Nucleus accumbens (tissue), 56 donors: ENCODE measurements around the gene PTPRM.
"Not testable (repeated sequence)": the region's sequence is repeated elsewhere in the genome, so short reads cannot be mapped to it uniquely, and the experiment has no call there.

ENCODE experiments used
- DNase-seq, 56 donors: peaks; one replicate each; lab custom pipeline; 2025; lab: John Stamatoyannopoulos, UW

The PTPRM gene

DNA sequence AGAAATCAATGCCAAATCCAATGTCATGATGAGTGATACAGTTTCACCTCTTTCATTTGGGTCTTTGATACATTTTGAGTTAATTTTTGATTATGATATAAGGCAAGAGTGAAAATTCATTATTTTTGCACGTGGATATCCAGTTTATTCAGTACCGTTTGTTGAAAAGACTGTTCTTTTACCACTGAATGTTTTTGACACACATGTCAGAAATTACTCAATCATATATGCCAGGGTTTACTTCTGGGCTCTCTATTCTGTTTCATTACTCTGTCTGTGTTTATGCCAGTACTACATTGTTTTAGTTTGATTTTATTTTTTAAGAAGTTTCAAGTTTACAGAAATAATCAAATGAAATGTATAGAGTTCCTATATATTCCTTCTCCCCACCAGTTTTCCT lies 154.4 kb downstream of the PTPRM start:
- no peak for DNase-seq

- DNase-seq, result no peak
These were observed 155.8 kb downstream of the PTPRM start for GRCh38 chr18:7722955-7723354.

- no peak for DNase-seq
These were observed 156.4 kb downstream of the PTPRM start for GRCh38 chr18:7723558-7723957.

DNA sequence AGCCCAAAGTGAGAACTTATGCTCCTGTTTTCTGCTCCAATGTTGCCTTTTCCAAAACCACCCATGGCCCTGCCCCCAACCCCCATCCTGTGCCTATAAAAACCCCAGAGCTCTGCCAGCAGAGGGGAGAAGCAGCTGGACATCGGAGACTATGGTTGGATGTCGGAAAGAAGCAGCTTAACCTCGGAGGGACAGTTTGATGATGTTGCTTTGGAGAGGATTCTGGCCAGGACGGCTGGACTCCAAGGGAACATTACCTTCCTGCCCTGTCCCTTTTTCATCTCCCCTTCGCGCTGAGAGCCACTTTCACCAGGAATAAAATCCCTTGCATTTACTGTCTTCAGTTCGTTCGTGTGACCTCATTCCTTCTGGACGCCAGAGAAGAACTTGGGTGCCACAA lies 158.4 kb downstream of the PTPRM start:
- no peak for DNase-seq

- no peak for DNase-seq
These were observed 158.8 kb downstream of the PTPRM start for GRCh38 chr18:7725897-7726296.

GRCh38 chr18:7726522-7726921 lies 159.4 kb downstream of the PTPRM start:
- DNase-seq, result no peak

- no peak for DNase-seq
These were observed 160.4 kb downstream of the PTPRM start for GRCh38 chr18:7727361-7728076.

DNA sequence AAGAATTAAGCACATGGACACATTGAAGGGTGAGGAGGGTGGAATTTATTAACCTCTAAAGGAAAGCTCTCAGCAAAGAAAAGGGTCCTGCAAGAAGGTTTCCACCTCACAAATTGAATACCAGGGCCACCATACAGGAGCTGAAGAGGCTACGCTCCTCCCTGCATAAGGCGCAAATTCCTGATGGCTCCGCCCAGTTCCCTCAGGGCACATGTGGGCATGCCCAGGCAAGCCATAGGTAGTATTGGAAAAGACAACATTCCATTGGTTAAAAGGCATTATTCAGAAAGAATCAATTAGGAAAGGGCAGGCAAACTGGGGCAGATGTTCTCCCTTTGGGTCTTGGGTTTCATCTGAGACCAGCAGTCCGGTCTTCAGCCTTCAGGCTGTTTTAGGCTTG lies 161.2 kb downstream of the PTPRM start:
- no peak for DNase-seq

DNA sequence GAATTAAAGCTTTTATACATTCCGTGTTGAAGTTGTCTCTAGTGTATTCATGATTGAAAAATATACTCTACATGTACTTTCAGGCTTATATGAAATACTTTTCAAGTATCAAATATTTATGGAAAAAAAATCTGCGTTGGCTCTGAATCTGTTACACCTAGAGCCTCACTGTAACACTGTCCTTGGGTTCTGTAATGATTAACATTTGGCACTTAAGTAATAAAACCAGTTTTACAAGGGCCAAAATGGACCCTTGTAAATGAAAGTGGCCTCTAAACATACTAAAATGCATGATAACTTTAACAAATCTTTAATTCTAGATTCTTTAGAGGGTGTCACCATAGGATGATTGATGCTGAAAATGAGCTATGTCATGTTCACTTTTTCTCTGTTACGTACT lies 162.8 kb downstream of the PTPRM start:
- DNase-seq, result no peak

DNA sequence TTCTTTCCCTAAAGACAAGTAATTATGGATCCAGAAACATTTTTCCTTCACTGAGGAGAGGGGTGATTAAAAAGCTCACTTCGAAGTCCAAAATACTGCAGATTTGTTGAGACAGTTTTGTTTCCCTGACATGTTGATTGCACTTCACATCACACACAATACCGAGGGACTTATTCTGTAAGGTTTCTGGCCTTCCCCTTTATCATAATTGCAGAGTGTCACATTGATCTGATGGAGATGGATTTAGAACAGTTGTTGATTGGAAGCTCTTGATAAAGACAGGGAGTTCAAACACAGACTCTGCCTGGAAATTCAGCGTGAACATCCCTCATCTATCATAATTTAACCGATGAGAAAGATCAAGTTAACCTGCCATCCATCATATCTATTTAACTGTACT lies 163.6 kb downstream of the PTPRM start:
- no peak for DNase-seq

DNA sequence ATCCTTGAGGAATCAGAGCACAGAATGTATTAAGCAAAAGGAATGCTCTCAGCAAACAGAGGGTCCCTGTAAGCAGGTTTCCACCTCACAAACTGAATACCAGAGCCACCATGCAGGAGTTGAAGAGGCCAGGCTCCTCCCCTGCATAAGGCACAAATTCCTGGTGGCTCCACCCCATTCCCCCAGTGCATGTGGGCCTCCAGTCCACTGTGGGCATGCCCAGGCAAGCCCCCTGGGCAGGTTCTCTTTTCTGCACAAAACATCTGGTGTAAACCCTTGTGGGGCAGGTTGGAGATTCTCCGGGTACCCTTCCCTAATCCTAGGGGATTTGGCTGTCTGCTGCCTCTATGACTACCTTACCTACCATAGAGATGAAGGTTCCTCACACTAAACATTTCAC lies 166.5 kb downstream of the PTPRM start:
- DNase-seq, result no peak

DNA sequence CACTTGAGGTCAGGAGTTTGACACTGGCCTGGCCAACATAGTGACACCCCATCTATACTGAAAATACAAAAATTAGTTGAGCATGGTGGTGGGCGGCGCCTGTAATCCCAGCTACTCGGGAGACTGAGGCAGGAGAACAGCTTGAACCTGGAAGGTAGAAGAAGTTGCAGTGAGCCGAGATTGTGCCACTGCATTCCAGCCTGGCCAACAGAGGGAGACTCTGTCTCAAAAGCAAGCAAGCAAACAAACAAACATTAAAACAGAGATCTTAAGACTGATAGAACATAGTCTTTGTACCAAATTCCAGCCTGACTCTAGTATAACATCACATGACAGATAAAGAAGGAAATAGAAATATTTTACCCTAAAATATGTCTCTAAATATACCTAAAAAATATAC lies 168.1 kb downstream of the PTPRM start:
- no peak for DNase-seq

GRCh38 chr18:7735626-7736175 lies 168.6 kb downstream of the PTPRM start:
- no peak for DNase-seq

DNA sequence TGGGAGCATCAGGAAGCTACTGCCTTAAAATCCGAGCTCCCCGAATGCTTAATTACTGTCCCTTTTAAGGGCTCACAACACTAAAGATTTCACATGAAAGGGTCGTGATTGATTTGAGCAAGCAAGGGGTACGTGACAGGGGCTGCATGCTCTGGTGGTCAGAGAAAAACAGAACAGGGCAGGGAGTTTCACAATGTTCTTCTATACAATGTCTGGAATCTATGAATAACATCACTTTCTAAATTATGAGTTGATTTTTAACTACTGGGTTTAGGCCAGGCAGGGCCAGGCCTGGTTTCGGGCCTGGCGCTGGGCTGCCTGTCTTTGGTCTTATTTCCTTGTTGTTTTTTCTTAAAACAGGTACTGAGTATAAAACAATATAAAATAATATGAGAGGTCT lies 169.4 kb downstream of the PTPRM start:
- DNase-seq, result not testable (repeated sequence)

- DNase-seq, result no peak
These were observed 170.4 kb downstream of the PTPRM start for GRCh38 chr18:7737550-7737949.

- DNase-seq, result no peak
These were observed 173.7 kb downstream of the PTPRM start for GRCh38 chr18:7740821-7741220.

DNA sequence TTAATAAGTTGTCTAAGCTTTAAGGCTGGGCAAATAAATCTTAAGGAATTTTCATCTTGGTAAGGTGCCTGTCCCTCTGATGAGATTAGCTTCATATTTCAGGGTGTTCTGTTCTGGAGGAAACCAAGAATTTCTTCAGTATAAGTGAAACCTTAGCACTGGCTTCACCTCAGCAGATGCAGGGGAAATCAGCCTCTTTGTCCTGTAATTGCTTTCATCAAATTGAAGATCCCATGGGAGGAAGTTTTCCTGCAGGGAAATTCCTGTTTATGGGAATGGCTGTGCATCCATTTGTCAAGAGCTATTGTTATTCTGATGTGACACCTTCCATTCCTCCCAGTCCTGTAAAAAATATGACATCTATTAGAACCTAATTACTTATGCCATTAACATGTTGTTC lies 174.5 kb downstream of the PTPRM start:
- no peak for DNase-seq

- no peak for DNase-seq
These were observed 175.1 kb downstream of the PTPRM start for GRCh38 chr18:7742224-7742623.

DNA sequence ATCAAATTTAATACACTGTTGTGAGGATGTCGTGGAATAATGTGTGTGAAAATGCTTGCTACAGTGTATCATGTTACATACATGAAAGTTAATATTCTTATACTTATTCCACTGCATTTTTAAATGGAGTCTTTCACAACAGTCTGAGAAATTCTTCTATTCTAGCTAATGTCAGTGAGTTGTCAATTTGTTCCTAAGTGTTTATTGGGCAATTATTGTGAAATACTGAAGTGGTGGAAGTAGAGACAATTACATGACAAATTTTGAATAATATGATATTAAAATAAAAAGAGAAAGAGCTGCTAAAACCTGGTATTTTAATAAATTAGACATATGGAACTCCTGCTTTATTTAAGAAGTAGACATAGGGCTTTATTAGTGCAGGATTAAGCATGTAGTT lies 176.1 kb downstream of the PTPRM start:
- no peak for DNase-seq

DNA sequence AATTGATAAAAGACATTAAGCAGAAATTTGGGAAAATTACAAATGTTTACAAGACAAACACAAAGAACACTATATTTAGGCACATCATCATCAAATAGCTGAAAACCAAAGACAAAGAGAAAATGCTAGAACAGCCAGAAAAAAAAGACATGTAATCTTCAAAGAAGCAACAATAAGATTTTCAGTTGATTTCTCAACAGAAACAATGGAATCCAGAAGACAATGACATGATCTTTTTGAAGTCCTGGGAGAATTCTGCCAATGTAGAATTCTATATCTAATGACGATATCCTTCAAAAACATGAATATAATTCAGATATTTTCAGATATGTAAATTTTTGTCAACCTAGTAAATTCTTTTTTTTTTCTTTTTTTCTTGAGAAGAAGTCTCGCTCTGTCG lies 179.0 kb downstream of the PTPRM start:
- no peak for DNase-seq

- DNase-seq, result no peak
These were observed 181.3 kb downstream of the PTPRM start for GRCh38 chr18:7748251-7749007.

DNA sequence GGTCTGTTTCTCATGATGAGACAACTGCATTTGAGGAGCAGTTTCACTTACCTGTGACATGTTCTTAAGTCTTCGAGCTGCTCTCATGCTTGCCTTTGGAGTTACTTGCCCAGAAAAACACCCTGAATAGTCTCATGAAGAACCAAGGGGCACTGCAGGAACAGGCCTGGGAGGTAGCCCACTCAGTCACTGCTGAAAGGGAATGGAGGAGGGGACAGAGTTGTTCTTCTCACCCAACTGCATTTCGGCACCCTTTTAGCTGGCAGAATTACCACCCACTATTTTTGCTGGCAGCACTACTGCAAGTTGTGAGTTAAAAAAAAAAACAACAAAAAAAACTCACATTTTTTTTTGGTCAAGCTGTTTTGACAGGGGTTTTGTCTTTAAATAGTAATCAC lies 181.9 kb downstream of the PTPRM start:
- no peak for DNase-seq
